Measurements from ENCODE around the gene ERC2.

- TF ChIP-seq GATA2 (IDR thresholded peaks at IDR 0.05; ENCODE audit: low read depth, low read length): no peak
- no peak for TF ChIP-seq GATA3 (IDR thresholded peaks at IDR 0.05; ENCODE audit: low read depth, low read length)
These were observed 715.4 kb downstream of the ERC2 start for GRCh38 chr3:55752911-55753310.

All from SH-SY5Y (cell line).